Loucy (cell line): ENCODE measurements around the gene KLHDC2.

Experiments used
- EZH2phosphoT487 ChIP-seq: fragments of 200-600 bp; IDR thresholded peaks from 2 replicates; pipeline ENCODE4 v1.6.1; 2018; ENCODE audit warnings: antibody characterized with exemption, mild to moderate bottlenecking, moderate library complexity, borderline replicate concordance
- TF ChIP-seq, protein P1 (sequence below): fragments of 200-600 bp; sonication (generic); conservative IDR thresholded peaks from 2 replicates; pipeline ENCODE4 v1.5.1; 2014; ENCODE audit warnings: mild to moderate bottlenecking, antibody characterized with exemption, low read length

DNA sequence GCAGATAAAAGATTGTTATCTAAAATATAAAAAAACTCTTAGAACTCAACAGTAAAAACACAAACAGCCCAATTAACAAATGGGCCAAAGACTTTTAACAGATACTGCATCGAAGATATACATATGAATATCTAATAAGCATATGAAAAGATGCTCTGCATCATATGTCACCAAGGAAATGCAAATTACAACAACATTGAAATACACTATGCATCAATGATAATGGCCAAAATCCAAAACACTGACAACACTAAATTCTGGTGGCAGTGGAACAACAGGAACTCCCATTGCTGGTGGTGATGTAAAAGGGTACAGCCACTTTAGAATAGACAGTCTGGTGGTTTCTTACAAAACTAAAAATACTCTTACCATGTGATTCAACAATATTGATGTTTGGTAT is 40.8 kb downstream of the KLHDC2 start:
- TF ChIP-seq, protein P1, sequence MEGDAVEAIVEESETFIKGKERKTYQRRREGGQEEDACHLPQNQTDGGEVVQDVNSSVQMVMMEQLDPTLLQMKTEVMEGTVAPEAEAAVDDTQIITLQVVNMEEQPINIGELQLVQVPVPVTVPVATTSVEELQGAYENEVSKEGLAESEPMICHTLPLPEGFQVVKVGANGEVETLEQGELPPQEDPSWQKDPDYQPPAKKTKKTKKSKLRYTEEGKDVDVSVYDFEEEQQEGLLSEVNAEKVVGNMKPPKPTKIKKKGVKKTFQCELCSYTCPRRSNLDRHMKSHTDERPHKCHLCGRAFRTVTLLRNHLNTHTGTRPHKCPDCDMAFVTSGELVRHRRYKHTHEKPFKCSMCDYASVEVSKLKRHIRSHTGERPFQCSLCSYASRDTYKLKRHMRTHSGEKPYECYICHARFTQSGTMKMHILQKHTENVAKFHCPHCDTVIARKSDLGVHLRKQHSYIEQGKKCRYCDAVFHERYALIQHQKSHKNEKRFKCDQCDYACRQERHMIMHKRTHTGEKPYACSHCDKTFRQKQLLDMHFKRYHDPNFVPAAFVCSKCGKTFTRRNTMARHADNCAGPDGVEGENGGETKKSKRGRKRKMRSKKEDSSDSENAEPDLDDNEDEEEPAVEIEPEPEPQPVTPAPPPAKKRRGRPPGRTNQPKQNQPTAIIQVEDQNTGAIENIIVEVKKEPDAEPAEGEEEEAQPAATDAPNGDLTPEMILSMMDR: no peak
- no peak for TF ChIP-seq EZH2phosphoT487
